Neural progenitor cell (in vitro differentiated cells): ENCODE measurements around the gene RB1. TPM values are rescaled to one million over a fixed set of nuclear protein-coding genes. Genes with fewer than 3 reads are reported as not detected.

Source experiments
- DNase-seq: peaks from one replicate; pipeline ENCODE4 v3.0.0-alpha.2; 2016; ENCODE audit warnings: low spot score
- H2AFZ ChIP-seq: fragments of 200-600 bp; sonication (generic); replicated peaks from 2 replicates; pipeline ENCODE4 v1.6.1; 2016; ENCODE audit warnings: antibody characterized with exemption
- H3F3A ChIP-seq: fragments of 200-600 bp; sonication (generic); 2 replicates; pipeline ENCODE4 v1.6.1; 2016; ENCODE audit warnings: antibody characterized with exemption, low read depth
- H3K27ac ChIP-seq: fragments of 200-600 bp; sonication (generic); 2 replicates; pipeline ENCODE4 v1.5.1; 2016; ENCODE audit warnings: mild to moderate bottlenecking
- H3K27me3 ChIP-seq: fragments of 200-600 bp; sonication (generic); 2 replicates; pipeline ENCODE4 v1.6.1; 2016; ENCODE audit warnings: mild to moderate bottlenecking, moderate library complexity
- H3K36me3 ChIP-seq: fragments of 200-600 bp; sonication (generic); 2 replicates; pipeline ENCODE4 v1.5.1; 2016
- H3K4me1 ChIP-seq: fragments of 200-600 bp; sonication (generic); 2 replicates; pipeline ENCODE4 v1.6.1; 2016; ENCODE audit warnings: mixed run types
- H3K4me2 ChIP-seq: fragments of 200-600 bp; sonication (generic); 2 replicates; pipeline ENCODE4 v1.6.1; 2016
- H3K4me3 ChIP-seq: fragments of 200-600 bp; sonication (generic); 2 replicates; pipeline ENCODE4 v1.5.1; 2016
- H3K79me2 ChIP-seq: fragments of 200-600 bp; sonication (generic); 2 replicates; pipeline ENCODE4 v1.6.1; 2016; ENCODE audit warnings: low read depth
- H3K9ac ChIP-seq: fragments of 200-600 bp; sonication (generic); 2 replicates; pipeline ENCODE4 v1.6.1; 2016
- H3K9me3 ChIP-seq: fragments of 200-600 bp; sonication (generic); 2 replicates; pipeline ENCODE4 v1.5.1; 2016; ENCODE audit warnings: low read depth
- H4K20me1 ChIP-seq: fragments of 200-600 bp; sonication (generic); 2 replicates; pipeline ENCODE4 v1.6.1; 2016; ENCODE audit warnings: low read depth
- H3K27ac Mint-ChIP-seq: 3 replicates; pipeline ENCODE4 v1.8.0; 2021; ENCODE audit warnings: mixed read lengths
- H3K27me3 Mint-ChIP-seq: 2 replicates; pipeline ENCODE4 v1.8.0; 2022; ENCODE audit warnings: low read depth, mild to moderate bottlenecking, inconsistent platforms, moderate library complexity, mixed read lengths; ENCODE audit not compliant: insufficient read depth
- H3K36me3 Mint-ChIP-seq: 3 replicates; pipeline ENCODE4 v1.8.0; 2021; ENCODE audit warnings: mixed read lengths
- H3K4me1 Mint-ChIP-seq: 3 replicates; pipeline ENCODE4 v1.8.0; 2021; ENCODE audit warnings: mixed read lengths
- H3K4me3 Mint-ChIP-seq: 3 replicates; pipeline ENCODE4 v1.8.0; 2021; ENCODE audit warnings: mild to moderate bottlenecking, moderate library complexity, mixed read lengths
- H3K9me3 Mint-ChIP-seq: 3 replicates; pipeline ENCODE4 v1.8.0; 2020; ENCODE audit warnings: mixed read lengths
- EZH2 ChIP-seq: fragments of 200-600 bp; sonication (generic); IDR thresholded peaks from 2 replicates; pipeline ENCODE4 v1.6.1; 2017; ENCODE audit warnings: antibody characterized with exemption, mild to moderate bottlenecking, moderate library complexity
- EZH2phosphoT487 ChIP-seq: fragments of 200-600 bp; sonication (generic); IDR thresholded peaks from 2 replicates; pipeline ENCODE4 v1.6.1; 2017; ENCODE audit warnings: antibody characterized with exemption
- total RNA-seq: library from RNA; depleted of rRNA; stranded (reverse); fragments of >200 nt; gene quantifications from 2 replicates; pipeline ENCODE4 v1.2.3, GENCODE V29; 2015; ENCODE audit warnings: low replicate concordance
- TF ChIP-seq, protein P1 (sequence below): fragments of 200-600 bp; sonication (generic); IDR thresholded peaks from 2 replicates; pipeline ENCODE4 v1.5.1; 2017; ENCODE audit warnings: antibody characterized with exemption, mild to moderate bottlenecking

The RB1 gene
- total RNA-seq, 1 donor from 2014 or later = 39.5 TPM

GRCh38 chr13:48393698-48394085 lies 90.1 kb downstream of the RB1 start:
- no peaks in the 10 kb centered on the region for H3F3A ChIP-seq
- peaks cover 18% of the 10 kb centered on the region for H3K9me3 Mint-ChIP-seq
- no peaks in the 10 kb centered on the region for H3K36me3 ChIP-seq
- no peaks in the 10 kb centered on the region for H3K9me3 ChIP-seq
- H3K4me1 ChIP-seq = no peaks in the 10 kb centered on the region
- no peaks in the 10 kb centered on the region for H4K20me1 ChIP-seq
- no peak for TF ChIP-seq EZH2
- no peak for TF ChIP-seq EZH2phosphoT487
- TF ChIP-seq, protein P1, sequence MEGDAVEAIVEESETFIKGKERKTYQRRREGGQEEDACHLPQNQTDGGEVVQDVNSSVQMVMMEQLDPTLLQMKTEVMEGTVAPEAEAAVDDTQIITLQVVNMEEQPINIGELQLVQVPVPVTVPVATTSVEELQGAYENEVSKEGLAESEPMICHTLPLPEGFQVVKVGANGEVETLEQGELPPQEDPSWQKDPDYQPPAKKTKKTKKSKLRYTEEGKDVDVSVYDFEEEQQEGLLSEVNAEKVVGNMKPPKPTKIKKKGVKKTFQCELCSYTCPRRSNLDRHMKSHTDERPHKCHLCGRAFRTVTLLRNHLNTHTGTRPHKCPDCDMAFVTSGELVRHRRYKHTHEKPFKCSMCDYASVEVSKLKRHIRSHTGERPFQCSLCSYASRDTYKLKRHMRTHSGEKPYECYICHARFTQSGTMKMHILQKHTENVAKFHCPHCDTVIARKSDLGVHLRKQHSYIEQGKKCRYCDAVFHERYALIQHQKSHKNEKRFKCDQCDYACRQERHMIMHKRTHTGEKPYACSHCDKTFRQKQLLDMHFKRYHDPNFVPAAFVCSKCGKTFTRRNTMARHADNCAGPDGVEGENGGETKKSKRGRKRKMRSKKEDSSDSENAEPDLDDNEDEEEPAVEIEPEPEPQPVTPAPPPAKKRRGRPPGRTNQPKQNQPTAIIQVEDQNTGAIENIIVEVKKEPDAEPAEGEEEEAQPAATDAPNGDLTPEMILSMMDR = no peak
- H3K9ac ChIP-seq = no peak overlapping the region
- DNase-seq = no peak
- H3K27ac ChIP-seq = no peak overlapping the region
- no peak overlapping the region for H3K4me3 Mint-ChIP-seq
- no peaks in the 10 kb centered on the region for H3K4me1 Mint-ChIP-seq
- H3K4me3 ChIP-seq = no peak overlapping the region
- no peaks in the 10 kb centered on the region for H3K79me2 ChIP-seq
- no peak overlapping the region for H3K4me2 ChIP-seq
- no peak overlapping the region for H3K27ac Mint-ChIP-seq
- peaks cover 36% of the 10 kb centered on the region for H3K36me3 Mint-ChIP-seq
- H3K27me3 Mint-ChIP-seq = peaks cover 2% of the 10 kb centered on the region
- no peaks in the 10 kb centered on the region for H3K27me3 ChIP-seq
- no peak overlapping the region for H2AFZ ChIP-seq

DNA sequence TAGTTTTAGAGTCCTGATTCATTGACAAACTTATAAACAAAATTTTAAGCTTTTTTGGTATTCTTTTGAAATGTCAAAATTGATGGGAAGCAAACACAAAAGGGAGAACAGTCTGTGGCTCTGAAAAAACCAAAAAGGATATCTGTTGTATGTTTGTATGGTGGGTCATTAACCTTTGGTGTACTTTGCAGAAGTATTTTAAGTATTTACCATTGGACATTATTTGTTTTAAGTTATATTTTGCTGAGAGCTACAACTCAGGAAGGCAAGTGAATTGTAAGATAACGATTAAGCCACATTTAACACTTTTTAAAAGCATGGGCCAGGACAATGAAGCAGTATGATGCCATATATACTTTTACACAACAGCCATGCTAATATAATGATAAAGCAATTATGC lies 94.2 kb downstream of the RB1 start:
- H3K4me2 ChIP-seq = no peak overlapping the region
- no peaks in the 10 kb centered on the region for H3K9me3 ChIP-seq
- no peaks in the 10 kb centered on the region for H4K20me1 ChIP-seq
- DNase-seq = no peak
- no peaks in the 10 kb centered on the region for H3F3A ChIP-seq
- TF ChIP-seq EZH2 (no peak), EZH2phosphoT487 (no peak)
- TF ChIP-seq, protein P1 = no peak
- no peaks in the 10 kb centered on the region for H3K27me3 ChIP-seq
- Mint-ChIP-seq H3K9me3 (peaks cover 16% of the 10 kb centered on the region), H3K4me3 (no peak overlapping the region), H3K27ac (no peak overlapping the region), H3K4me1 (no peaks in the 10 kb centered on the region), H3K36me3 (peaks cover 21% of the 10 kb centered on the region), H3K27me3 (no peaks in the 10 kb centered on the region)
- no peaks in the 10 kb centered on the region for H3K4me1 ChIP-seq
- H3K79me2 ChIP-seq = no peaks in the 10 kb centered on the region
- no peak overlapping the region for H3K4me3 ChIP-seq
- no peaks in the 10 kb centered on the region for H3K36me3 ChIP-seq
- no peak overlapping the region for H3K9ac ChIP-seq
- no peak overlapping the region for H3K27ac ChIP-seq
- no peak overlapping the region for H2AFZ ChIP-seq

DNA sequence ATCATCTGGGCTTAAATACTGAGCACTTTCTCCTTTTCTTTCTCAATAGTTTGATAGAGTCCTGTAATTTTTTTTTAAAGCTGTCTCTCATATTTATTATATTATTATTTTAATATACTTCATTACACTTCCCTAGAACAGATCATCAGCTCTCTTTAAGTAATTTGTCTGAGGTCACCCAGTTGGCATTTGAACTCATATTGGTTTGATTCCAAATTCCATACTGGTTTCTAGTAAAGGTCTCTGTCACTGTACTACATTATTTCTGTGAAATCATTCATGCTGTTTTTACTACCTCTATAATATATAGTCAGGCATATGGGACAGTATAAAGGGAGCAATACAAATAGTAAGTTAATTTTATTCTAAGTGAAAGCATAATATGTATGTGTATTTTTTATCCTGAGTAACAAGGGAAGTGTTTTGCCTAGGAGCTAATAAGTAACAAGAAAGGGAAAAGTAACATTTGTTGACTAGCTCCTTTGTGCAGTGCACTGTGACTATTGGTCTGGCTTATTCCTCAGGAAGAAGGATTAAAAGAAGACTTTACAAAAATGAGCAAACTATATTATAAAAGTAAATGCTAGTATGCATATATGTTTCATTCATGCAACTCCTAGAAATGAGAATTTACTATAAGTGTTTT lies 95.0 kb downstream of the RB1 start:
- H3K27ac ChIP-seq = no peak overlapping the region
- no peaks in the 10 kb centered on the region for H3K4me1 ChIP-seq
- H3F3A ChIP-seq = no peaks in the 10 kb centered on the region
- H3K27me3 ChIP-seq = no peaks in the 10 kb centered on the region
- no peak overlapping the region for H3K9ac ChIP-seq
- DNase-seq = no peak
- Mint-ChIP-seq H3K27me3 (no peaks in the 10 kb centered on the region), H3K9me3 (peaks cover 16% of the 10 kb centered on the region), H3K4me1 (no peaks in the 10 kb centered on the region), H3K27ac (no peak overlapping the region), H3K4me3 (no peak overlapping the region), H3K36me3 (peaks cover 15% of the 10 kb centered on the region)
- no peak overlapping the region for H2AFZ ChIP-seq
- no peaks in the 10 kb centered on the region for H3K9me3 ChIP-seq
- no peaks in the 10 kb centered on the region for H3K79me2 ChIP-seq
- no peaks in the 10 kb centered on the region for H4K20me1 ChIP-seq
- TF ChIP-seq EZH2phosphoT487 (no peak), EZH2 (no peak)
- TF ChIP-seq, protein P1 = no peak
- no peak overlapping the region for H3K4me2 ChIP-seq
- H3K4me3 ChIP-seq = no peak overlapping the region
- no peaks in the 10 kb centered on the region for H3K36me3 ChIP-seq
